Activated CD8-positive, alpha-beta T cell treated with anti-CD3 and anti-CD28 coated beads, Interleukin-2, amount 10 ng/mL, durations not matched to agents 7 days and 5 days (primary cell): ENCODE results near the gene NELL1. TPM values are rescaled to one million over a fixed set of nuclear protein-coding genes. Genes with fewer than 3 reads are reported as not detected.

Experiments
- ATAC-seq: fragments of 150-1000 bp; cut with Tn5 transposase; one replicate; pipeline ENCODE4 v1.10.0; 2021; ENCODE audit warnings: moderate library complexity
- CTCF ChIA-PET: fragments of 350-600 bp; sonication (Branson Sonifier 250); formaldehyde crosslinking; loops from one replicate; lab custom pipeline; 2021; ENCODE audit warnings: antibody characterized with exemption; lab: Charles Lee
- POLR2A ChIA-PET: fragments of 350-600 bp; sonication (Branson Sonifier 250); formaldehyde crosslinking; loops from one replicate; lab custom pipeline; 2021; ENCODE audit warnings: antibody characterized with exemption; lab: Charles Lee
- DNase-seq: peaks from one replicate; pipeline ENCODE4 v3.0.0-alpha.2; 2020
- H3K27ac Mint-ChIP-seq: one replicate; pipeline ENCODE4 v1.8.0; 2021; ENCODE audit warnings: mild to moderate bottlenecking, mixed read lengths
- H3K27me3 Mint-ChIP-seq: one replicate; pipeline ENCODE4 v1.8.0; 2021; ENCODE audit warnings: low read depth, mixed read lengths
- H3K36me3 Mint-ChIP-seq: one replicate; pipeline ENCODE4 v1.8.0; 2021; ENCODE audit warnings: low read depth, mixed read lengths
- H3K4me1 Mint-ChIP-seq: one replicate; pipeline ENCODE4 v1.8.0; 2021; ENCODE audit warnings: low read depth, mixed read lengths
- H3K4me3 Mint-ChIP-seq: one replicate; pipeline ENCODE4 v1.8.0; 2021; ENCODE audit warnings: mild to moderate bottlenecking, mixed read lengths
- H3K9me3 Mint-ChIP-seq: one replicate; pipeline ENCODE4 v1.8.0; 2022; ENCODE audit warnings: mixed read lengths; ENCODE audit not compliant: insufficient read depth
- total RNA-seq, 2 experiments: library from RNA; stranded (reverse); gene quantifications; one replicate each; pipeline ENCODE4 v1.2.3, GENCODE V29; 2021

NELL1 gene
- total RNA-seq, 2 experiments from 2014 or later: not detected

DNA sequence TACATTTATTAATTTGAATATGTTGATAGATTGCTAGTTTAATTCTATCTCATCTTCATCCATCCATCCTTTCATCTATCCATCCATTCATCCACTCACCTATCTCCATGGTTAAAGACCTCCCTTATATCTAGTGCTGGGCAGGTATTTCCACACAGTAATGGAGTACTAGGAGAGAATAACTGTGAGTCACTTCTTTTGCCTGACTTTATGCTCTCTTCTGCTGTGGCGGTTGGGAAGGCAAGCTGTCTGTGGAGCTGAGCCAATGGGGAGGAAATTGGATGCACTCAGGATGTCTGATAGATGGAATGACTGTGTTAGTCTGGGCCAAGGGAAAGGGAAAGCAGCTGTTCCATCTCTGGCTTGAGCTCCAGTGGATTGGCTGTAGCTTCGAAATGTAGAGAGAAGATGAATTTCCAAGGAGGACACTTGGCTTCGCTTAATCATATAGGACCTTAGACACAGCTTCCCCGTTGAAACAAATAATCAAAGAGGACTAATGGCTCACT lies 60.3 kb downstream of the NELL1 start:
- ChIA-PET CTCF (no interaction called here), POLR2A (no interaction called here)

DNA sequence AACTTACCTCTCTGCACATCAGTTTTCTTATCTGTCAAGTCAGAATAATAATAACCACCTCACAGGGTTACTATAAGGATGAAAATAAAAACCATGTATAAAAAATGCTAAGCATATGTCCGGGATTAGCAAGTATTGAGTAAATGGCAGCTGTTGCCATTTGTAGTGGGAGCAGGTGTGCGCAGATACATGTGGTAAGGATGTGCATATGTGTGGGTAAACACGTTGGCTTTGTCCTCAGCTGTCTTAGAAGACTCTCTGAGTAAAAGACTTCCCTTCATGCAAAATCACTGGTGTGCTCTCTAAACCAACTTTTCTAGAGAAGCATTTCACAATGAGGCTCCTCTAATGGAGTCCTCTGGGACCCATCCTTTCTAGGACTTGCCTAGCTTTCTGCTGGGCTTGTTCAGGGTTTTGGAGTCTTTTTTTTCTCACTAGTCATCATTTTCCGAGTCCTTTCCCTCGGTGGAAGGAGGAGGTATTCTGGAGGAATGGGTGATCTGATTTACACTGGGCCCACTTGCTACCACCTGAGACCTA lies 62.4 kb downstream of the NELL1 start:
- Mint-ChIP-seq H3K27me3 (no peaks in the 10 kb centered on the region), H3K9me3 (no peaks in the 10 kb centered on the region), H3K36me3 (no peaks in the 10 kb centered on the region), H3K4me1 (no peaks in the 10 kb centered on the region), H3K27ac (no peak overlapping the region), H3K4me3 (no peak overlapping the region)
- ChIA-PET POLR2A (no interaction called here), CTCF (no interaction called here)
- ATAC-seq (no peak), DNase-seq (no peak)

More for the DNA sequence above, 60.3 kb downstream of the NELL1 start:
- Mint-ChIP-seq H3K27me3 (no peaks in the 10 kb centered on the region), H3K27ac (no peak overlapping the region), H3K4me1 (no peaks in the 10 kb centered on the region), H3K4me3 (no peak overlapping the region), H3K36me3 (no peaks in the 10 kb centered on the region), H3K9me3 (no peaks in the 10 kb centered on the region)
- DNase-seq (no peak), ATAC-seq (no peak)

DNA sequence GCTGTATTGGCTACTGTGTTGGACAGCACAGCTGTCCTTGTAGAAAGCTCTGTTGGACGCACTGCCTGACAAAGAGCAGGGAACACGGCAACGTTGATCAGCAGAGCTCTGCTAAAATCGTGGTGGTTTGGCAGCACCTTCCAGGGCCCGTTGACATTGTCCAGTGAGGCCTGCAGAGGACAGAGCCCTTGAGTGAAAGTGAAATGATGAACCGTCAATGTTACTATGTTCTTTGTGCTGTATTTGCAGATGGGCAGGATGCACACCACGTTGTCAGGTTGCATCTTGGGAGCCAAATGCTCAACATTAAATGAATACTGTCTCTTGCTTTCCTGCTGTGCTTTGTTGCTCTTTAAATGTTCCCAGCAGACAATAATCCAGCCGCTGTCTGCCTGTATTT lies 69.7 kb downstream of the NELL1 start:
- Mint-ChIP-seq H3K4me3 (no peak overlapping the region), H3K4me1 (no peaks in the 10 kb centered on the region), H3K27me3 (no peaks in the 10 kb centered on the region), H3K36me3 (no peaks in the 10 kb centered on the region), H3K27ac (no peak overlapping the region), H3K9me3 (no peaks in the 10 kb centered on the region)
- ATAC-seq: no peak
- no peak for DNase-seq
- ChIA-PET POLR2A (no interaction called here), CTCF (no interaction called here)

DNA sequence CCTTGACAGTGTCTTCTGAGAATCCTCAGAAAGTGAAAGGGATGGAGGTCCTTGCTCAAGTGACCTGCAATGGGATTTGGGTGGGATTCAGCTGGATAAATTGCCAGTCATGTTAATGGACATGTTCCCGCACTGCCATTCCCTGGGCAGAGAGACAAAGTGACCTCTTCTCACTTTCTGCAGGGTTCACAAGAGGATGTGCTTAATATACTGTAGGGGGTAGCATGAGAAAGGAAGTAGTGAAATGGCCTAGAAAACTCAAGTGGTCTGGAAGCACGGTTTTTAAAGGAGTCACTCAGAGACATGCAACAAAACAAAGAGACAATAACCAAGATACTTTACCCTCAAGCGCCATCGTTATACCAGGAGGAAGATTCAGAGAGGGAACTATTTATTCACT lies 70.2 kb downstream of the NELL1 start:
- no peaks in the 10 kb centered on the region for H3K4me1 Mint-ChIP-seq
- no peak overlapping the region for H3K27ac Mint-ChIP-seq
- no peaks in the 10 kb centered on the region for H3K36me3 Mint-ChIP-seq
- ATAC-seq: no peak
- ChIA-PET CTCF (no interaction called here), POLR2A (no interaction called here)
- no peaks in the 10 kb centered on the region for H3K9me3 Mint-ChIP-seq
- no peak overlapping the region for H3K4me3 Mint-ChIP-seq
- DNase-seq: no peak
- no peaks in the 10 kb centered on the region for H3K27me3 Mint-ChIP-seq

DNA sequence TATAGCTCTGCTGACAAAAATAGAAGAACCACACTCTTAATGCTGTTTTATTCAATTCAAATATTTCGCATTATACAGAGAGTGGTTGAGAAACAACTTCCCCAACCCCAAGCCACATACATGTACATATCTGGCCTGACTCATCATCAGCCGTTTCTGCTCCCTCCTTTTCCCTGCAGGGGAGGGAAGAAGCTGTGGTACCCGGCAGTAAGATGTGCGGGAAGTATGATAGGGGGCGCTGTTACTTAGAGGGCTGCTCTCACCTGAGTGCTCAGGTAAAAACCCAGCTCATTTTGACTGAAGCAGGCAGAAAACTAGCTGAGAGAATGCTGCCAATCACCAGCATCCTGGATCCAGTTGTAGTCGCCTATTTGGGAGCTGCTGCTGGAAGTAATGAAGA lies 85.5 kb downstream of the NELL1 start:
- ChIA-PET POLR2A (no interaction called here), CTCF (no interaction called here)
- Mint-ChIP-seq H3K4me1 (no peaks in the 10 kb centered on the region), H3K27me3 (no peaks in the 10 kb centered on the region), H3K36me3 (no peaks in the 10 kb centered on the region), H3K27ac (no peak overlapping the region), H3K9me3 (no peaks in the 10 kb centered on the region), H3K4me3 (no peak overlapping the region)
- no peak for ATAC-seq
- no peak for DNase-seq

DNA sequence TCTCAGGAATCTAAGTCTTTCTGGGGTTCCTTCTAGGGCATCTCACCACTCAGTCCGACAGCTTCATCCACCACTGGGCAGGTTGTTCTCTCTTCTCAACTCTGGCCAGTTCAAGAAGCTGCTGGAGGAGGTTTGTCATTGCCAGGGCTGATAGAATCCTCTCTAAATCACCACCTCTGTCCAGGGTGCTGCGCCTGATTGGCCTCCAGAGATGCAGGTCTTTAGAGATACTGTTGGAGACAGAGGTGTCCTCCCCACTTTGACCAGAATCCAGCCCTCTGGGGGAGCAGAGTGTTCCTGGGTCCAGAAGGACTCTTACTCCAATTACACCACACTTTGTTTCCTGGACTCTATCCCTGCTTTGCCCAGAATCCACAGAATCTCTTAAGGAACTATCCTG lies 90.2 kb downstream of the NELL1 start:
- H3K4me1 Mint-ChIP-seq: no peaks in the 10 kb centered on the region

DNA sequence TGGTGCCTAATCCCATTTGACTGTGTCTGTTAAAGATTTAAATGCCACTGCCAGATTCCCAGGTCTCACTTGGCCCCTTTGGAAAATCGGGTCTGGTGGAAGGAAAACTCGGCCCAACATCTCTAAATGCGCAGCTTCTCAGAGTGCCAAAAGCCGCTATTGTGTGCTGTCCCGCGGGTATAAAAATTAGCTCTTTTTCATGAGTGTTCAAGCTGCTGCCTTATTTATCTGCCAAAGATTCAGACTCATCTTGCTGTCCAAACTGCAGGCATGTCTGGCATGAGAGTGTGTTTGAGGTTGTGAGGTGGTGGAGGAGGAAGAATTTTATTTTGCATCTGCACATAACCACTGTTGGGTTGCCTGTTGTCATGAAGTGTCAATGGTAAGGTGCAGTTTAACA lies 91.4 kb downstream of the NELL1 start:
- Mint-ChIP-seq H3K27me3 (no peaks in the 10 kb centered on the region), H3K9me3 (no peaks in the 10 kb centered on the region), H3K36me3 (no peaks in the 10 kb centered on the region), H3K4me3 (no peak overlapping the region), H3K4me1 (no peaks in the 10 kb centered on the region), H3K27ac (no peak overlapping the region)
- no peak for ATAC-seq
- ChIA-PET POLR2A (no interaction called here), CTCF (no interaction called here)
- DNase-seq: no peak

More for the DNA sequence above, 90.2 kb downstream of the NELL1 start:
- ChIA-PET CTCF (no interaction called here), POLR2A (no interaction called here)
- no peak for ATAC-seq
- no peaks in the 10 kb centered on the region for H3K9me3 Mint-ChIP-seq
- no peaks in the 10 kb centered on the region for H3K36me3 Mint-ChIP-seq
- no peak for DNase-seq
- no peak overlapping the region for H3K4me3 Mint-ChIP-seq
- no peaks in the 10 kb centered on the region for H3K27me3 Mint-ChIP-seq
- H3K27ac Mint-ChIP-seq: no peak overlapping the region

DNA sequence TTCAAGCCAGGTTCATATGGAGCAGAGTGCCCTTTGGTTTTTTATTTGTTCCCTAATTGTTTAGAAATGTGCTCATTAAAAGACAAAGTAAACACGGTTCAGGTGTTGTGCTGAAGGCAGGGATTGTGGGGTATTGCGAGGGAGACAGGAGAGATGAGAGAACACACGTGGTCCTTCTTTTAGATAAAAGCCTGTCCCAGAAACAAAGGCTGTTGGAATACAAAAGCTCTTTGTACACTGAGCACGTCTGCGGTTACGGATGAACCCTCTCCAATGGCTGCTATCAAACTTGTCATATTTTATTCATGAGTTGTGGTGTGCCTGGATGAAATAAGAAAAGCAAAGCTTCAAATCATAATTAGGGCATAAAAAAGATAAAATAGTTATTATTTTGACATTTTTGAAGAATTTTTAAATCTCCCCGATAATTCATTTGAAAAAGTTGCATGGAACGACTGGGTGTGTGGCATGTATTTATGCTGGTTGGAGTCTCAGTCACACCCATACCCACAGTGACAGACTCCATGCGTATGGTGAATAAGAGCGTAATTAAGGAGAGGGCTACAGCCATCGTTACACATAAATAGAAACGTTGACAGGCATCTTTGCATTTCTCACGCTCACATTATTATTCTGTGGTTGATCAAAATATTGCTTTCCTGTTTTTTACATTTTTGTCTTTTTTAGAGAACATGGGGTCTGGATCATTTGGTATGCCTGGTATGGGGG lies 92.9 kb downstream of the NELL1 start:
- Mint-ChIP-seq H3K9me3 (no peaks in the 10 kb centered on the region), H3K36me3 (no peaks in the 10 kb centered on the region), H3K4me1 (no peaks in the 10 kb centered on the region), H3K27me3 (no peaks in the 10 kb centered on the region), H3K27ac (no peak overlapping the region), H3K4me3 (no peak overlapping the region)
- POLR2A ChIA-PET: no interaction called here
- DNase-seq (no peak), ATAC-seq (no peak)
- CTCF ChIA-PET: no interaction called here

DNA sequence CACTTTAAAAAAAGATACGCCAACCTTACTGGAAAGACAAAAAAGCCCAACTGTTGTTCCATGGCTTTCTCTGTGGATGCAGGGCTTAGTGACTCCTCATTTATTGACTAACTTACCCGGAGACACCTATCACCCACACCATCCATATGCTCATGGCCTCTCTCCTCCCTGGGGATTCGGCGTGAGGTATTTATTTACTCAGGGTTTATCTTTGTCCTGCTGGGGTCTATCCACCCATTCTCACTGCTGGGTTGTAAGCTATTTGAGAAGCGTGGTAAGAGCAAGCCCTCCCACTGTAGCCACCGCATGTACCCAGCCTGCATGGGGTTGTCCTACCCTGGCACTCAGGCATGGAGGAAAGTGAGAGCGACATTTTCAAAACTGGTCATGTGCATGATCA lies 93.6 kb downstream of the NELL1 start:
- CTCF ChIA-PET: no interaction called here
- Mint-ChIP-seq H3K4me3 (no peak overlapping the region), H3K27ac (no peak overlapping the region), H3K9me3 (no peaks in the 10 kb centered on the region), H3K4me1 (no peaks in the 10 kb centered on the region), H3K27me3 (no peaks in the 10 kb centered on the region), H3K36me3 (no peaks in the 10 kb centered on the region)
- DNase-seq (no peak), ATAC-seq (no peak)
- POLR2A ChIA-PET: no interaction called here

DNA sequence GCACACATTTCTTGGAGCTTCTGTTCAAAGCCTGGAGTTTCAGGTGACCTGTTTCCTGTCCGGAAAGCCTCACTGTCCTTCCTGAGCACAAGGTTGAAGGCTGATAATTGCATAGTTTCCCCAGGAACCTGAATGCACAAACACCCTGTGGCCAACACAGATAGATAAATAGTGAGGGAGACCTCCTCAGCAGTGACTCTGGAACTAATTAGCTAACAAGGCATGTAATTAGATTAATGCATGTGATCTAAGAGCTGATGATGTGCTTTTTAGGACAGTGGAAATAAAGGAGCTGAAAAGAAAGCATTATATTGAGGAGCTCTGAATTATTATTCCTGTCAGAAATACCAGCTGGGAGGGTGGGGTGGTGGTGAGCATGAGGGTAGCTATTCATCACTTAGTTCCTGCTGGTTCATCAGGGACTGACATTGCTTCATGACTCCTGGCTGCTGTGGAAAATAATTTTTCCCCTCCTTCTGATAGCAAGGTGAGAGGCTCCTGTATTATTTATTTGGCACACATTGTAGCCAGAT lies 101.1 kb downstream of the NELL1 start:
- no peaks in the 10 kb centered on the region for H3K27me3 Mint-ChIP-seq

DNA sequence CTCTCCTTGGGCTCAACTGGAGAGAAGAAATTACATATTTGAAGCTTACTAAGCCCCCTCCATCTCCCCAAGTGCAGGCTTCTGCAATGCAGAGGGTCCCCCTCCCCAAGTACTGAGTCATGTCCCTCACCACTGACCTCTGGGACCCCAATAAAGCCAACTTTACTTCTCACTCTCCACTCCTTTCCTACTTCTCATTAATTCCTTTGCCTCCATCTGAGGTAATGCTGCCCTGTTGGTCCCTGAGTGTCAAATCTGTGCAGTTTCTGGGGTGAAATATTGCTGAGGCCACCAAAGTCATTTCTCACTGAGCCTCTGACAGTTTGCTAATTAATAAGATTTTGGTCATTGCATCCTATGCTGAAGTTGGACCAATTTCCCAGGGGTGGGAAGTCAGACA lies 101.6 kb downstream of the NELL1 start:
- Mint-ChIP-seq H3K27me3 (no peaks in the 10 kb centered on the region), H3K9me3 (no peaks in the 10 kb centered on the region), H3K4me1 (no peaks in the 10 kb centered on the region), H3K4me3 (no peak overlapping the region), H3K27ac (no peak overlapping the region), H3K36me3 (no peaks in the 10 kb centered on the region)
- no peak for ATAC-seq
- POLR2A ChIA-PET: interaction anchor here (0.5 kb wide), 1 partner anchor 1161 kb away, joined by 4 read pairs; no protein-coding TSS in a partner anchor
- CTCF ChIA-PET: no interaction called here
- DNase-seq: no peak

More for the DNA sequence above, 101.1 kb downstream of the NELL1 start:
- Mint-ChIP-seq H3K4me1 (no peaks in the 10 kb centered on the region), H3K4me3 (no peak overlapping the region), H3K9me3 (no peaks in the 10 kb centered on the region), H3K36me3 (no peaks in the 10 kb centered on the region), H3K27ac (no peak overlapping the region)
- POLR2A ChIA-PET: no interaction called here
- DNase-seq (no peak), ATAC-seq (no peak)
- CTCF ChIA-PET: no interaction called here

DNA sequence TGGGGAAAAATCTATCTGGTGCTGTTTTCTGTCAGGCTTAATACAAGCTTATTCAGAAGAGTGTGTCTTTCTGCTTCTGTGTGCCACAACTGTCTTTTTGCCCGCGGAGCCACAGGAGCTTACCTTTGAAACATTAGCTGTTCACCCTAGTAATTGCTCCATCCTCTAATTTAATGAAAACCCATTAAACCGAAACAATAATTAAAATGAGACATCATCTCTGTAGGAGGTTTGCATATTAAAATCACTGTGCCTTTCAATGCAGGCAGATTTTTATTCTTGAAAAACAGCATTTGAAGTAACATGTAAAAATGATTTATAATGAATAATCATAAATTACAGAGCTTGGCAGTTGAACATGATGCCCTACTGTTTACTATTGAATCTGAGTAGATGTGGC lies 102.3 kb downstream of the NELL1 start:
- DNase-seq (no peak), ATAC-seq (no peak)
- Mint-ChIP-seq H3K27ac (no peak overlapping the region), H3K4me3 (no peak overlapping the region), H3K4me1 (no peaks in the 10 kb centered on the region), H3K36me3 (no peaks in the 10 kb centered on the region), H3K9me3 (no peaks in the 10 kb centered on the region), H3K27me3 (no peaks in the 10 kb centered on the region)
- CTCF ChIA-PET: no interaction called here
- POLR2A ChIA-PET: no interaction called here
